Astrocyte (in vitro differentiated cells and primary cell): ENCODE measurements around the gene CD28. TPM values are rescaled to one million over a fixed set of nuclear protein-coding genes. Genes with fewer than 3 reads are reported as not detected.

ENCODE experiments used
- DNase-seq: peaks from one replicate; pipeline ENCODE4 v3.0.0-alpha.2; 2010; ENCODE audit warnings: low read depth
- FAIRE-seq: peaks from 2 replicates; lab custom pipeline; 2011; peaks lifted over from hg19 to GRCh38; lab: Jason Lieb, UNC
- H2AFZ ChIP-seq: 2 replicates; pipeline ENCODE4 v1.6.0; 2012; ENCODE audit warnings: low read depth, low read length, inconsistent platforms
- H3K27ac ChIP-seq: 2 replicates; pipeline ENCODE4 v1.5.1; 2011; ENCODE audit warnings: low read depth, low read length, inconsistent platforms
- H3K27me3 ChIP-seq: 2 replicates; pipeline ENCODE4 v1.6.0; 2011; ENCODE audit warnings: low read length, inconsistent platforms; ENCODE audit not compliant: insufficient read depth
- H3K36me3 ChIP-seq: 2 replicates; pipeline ENCODE4 v1.5.1; 2011; ENCODE audit warnings: low read length, inconsistent platforms; ENCODE audit not compliant: insufficient read depth
- H3K4me1 ChIP-seq: 2 replicates; pipeline ENCODE4 v1.5.1; 2011; ENCODE audit warnings: low read length, inconsistent platforms; ENCODE audit not compliant: insufficient read depth
- H3K4me2 ChIP-seq: 2 replicates; pipeline ENCODE4 v1.6.0; 2012; ENCODE audit warnings: low read length, inconsistent platforms
- H3K4me3 ChIP-seq: 2 replicates; pipeline ENCODE4 v1.5.1; 2011; ENCODE audit warnings: low read depth, mild to moderate bottlenecking, low read length, inconsistent platforms; ENCODE audit not compliant: insufficient read depth
- H3K79me2 ChIP-seq: 2 replicates; pipeline ENCODE4 v1.6.0; 2012; ENCODE audit warnings: mild to moderate bottlenecking, low read length, inconsistent platforms; ENCODE audit not compliant: insufficient read depth
- H3K9ac ChIP-seq: 2 replicates; pipeline ENCODE4 v1.6.0; 2012; ENCODE audit warnings: mild to moderate bottlenecking, low read length, inconsistent platforms
- H3K9me3 ChIP-seq: 2 replicates; pipeline ENCODE4 v1.5.1; 2012; ENCODE audit warnings: low read depth, mild to moderate bottlenecking, low read length, inconsistent platforms; ENCODE audit not compliant: insufficient read depth
- H4K20me1 ChIP-seq: 2 replicates; pipeline ENCODE4 v1.6.0; 2012; ENCODE audit warnings: low read length, inconsistent platforms; ENCODE audit not compliant: insufficient read depth
- H3K27ac Mint-ChIP-seq: one replicate; pipeline ENCODE4 v1.8.0; 2021; ENCODE audit warnings: mild to moderate bottlenecking, mixed read lengths; ENCODE audit not compliant: unreplicated experiment
- H3K27me3 Mint-ChIP-seq: one replicate; pipeline ENCODE4 v1.8.0; 2021; ENCODE audit warnings: low read depth, mixed read lengths; ENCODE audit not compliant: unreplicated experiment
- H3K36me3 Mint-ChIP-seq: one replicate; pipeline ENCODE4 v1.8.0; 2021; ENCODE audit warnings: low read depth, mixed read lengths; ENCODE audit not compliant: unreplicated experiment
- H3K4me1 Mint-ChIP-seq: one replicate; pipeline ENCODE4 v1.8.0; 2021; ENCODE audit warnings: low read depth, mixed read lengths; ENCODE audit not compliant: unreplicated experiment
- H3K4me3 Mint-ChIP-seq: one replicate; pipeline ENCODE4 v1.8.0; 2021; ENCODE audit warnings: mild to moderate bottlenecking, moderate library complexity, mixed read lengths; ENCODE audit not compliant: unreplicated experiment
- H3K9me3 Mint-ChIP-seq: one replicate; pipeline ENCODE4 v1.8.0; 2021; ENCODE audit warnings: mild to moderate bottlenecking, mixed read lengths; ENCODE audit not compliant: unreplicated experiment
- CTCF ChIP-seq: IDR thresholded peaks from 2 replicates; pipeline ENCODE4 v1.5.1; 2011; ENCODE audit warnings: low read depth, mild to moderate bottlenecking, inconsistent platforms, low read length, moderate library complexity; ENCODE audit not compliant: insufficient read depth
- EZH2 ChIP-seq: IDR thresholded peaks from 2 replicates; pipeline ENCODE4 v1.6.1; 2012; ENCODE audit warnings: mild to moderate bottlenecking, low read length, inconsistent platforms; ENCODE audit not compliant: insufficient read depth
- total RNA-seq: library from RNA; stranded (reverse); gene quantifications from 2 replicates; pipeline ENCODE4 v1.2.1, GENCODE V29; 2021

Gene CD28
- total RNA-seq, 1 donor from 2014 or later = not detected

GRCh38 chr2:203661279-203661908, 45.0 kb upstream of the CD28 start:
- Histone ChIP-seq H3K4me1 (no peaks in the 10 kb centered on the region), H2AFZ (peak overlapping the region; percentile 6), H3K27me3 (no peaks in the 10 kb centered on the region), H3K79me2 (no peaks in the 10 kb centered on the region), H3K9me3 (no peaks in the 10 kb centered on the region), H3K9ac (no peak overlapping the region), H3K36me3 (no peaks in the 10 kb centered on the region), H3K27ac (no peak overlapping the region), H4K20me1 (no peaks in the 10 kb centered on the region), H3K4me2 (no peak overlapping the region), H3K4me3 (no peak overlapping the region)
- no peak overlapping the region for H3K4me3 Mint-ChIP-seq
- no peaks in the 10 kb centered on the region for H3K36me3 Mint-ChIP-seq
- no peak for DNase-seq
- no peaks in the 10 kb centered on the region for H3K27me3 Mint-ChIP-seq
- peaks cover 2% of the 10 kb centered on the region for H3K9me3 Mint-ChIP-seq
- H3K4me1 Mint-ChIP-seq = peaks cover 13% of the 10 kb centered on the region
- no peak overlapping the region for H3K27ac Mint-ChIP-seq
- no peak for TF ChIP-seq EZH2
- TF ChIP-seq CTCF = no peak
- FAIRE-seq = no peak

- FAIRE-seq = no peak
- TF ChIP-seq CTCF = no peak
- TF ChIP-seq EZH2 = no peak
- no peak for DNase-seq
- no peaks in the 10 kb centered on the region for H3K27me3 ChIP-seq
- Mint-ChIP-seq H3K27ac (no peak overlapping the region), H3K4me3 (no peak overlapping the region), H3K4me1 (peaks cover 13% of the 10 kb centered on the region), H3K9me3 (peaks cover 2% of the 10 kb centered on the region), H3K27me3 (no peaks in the 10 kb centered on the region), H3K36me3 (no peaks in the 10 kb centered on the region)
- H3K4me1 ChIP-seq = no peaks in the 10 kb centered on the region
- no peak overlapping the region for H3K27ac ChIP-seq
- H3K36me3 ChIP-seq = no peaks in the 10 kb centered on the region
- no peak overlapping the region for H3K4me2 ChIP-seq
- no peaks in the 10 kb centered on the region for H3K79me2 ChIP-seq
- H3K4me3 ChIP-seq = no peak overlapping the region
- H4K20me1 ChIP-seq = no peaks in the 10 kb centered on the region
- no peak overlapping the region for H3K9ac ChIP-seq
- no peaks in the 10 kb centered on the region for H3K9me3 ChIP-seq
- no peak overlapping the region for H2AFZ ChIP-seq
Measured at GRCh38 chr2:203662487-203662886, 44.0 kb upstream of the CD28 start.

- no peak overlapping the region for H3K4me2 ChIP-seq
- FAIRE-seq (no peak), DNase-seq (no peak)
- Mint-ChIP-seq H3K4me3 (no peak overlapping the region), H3K4me1 (peaks cover 13% of the 10 kb centered on the region), H3K27ac (no peak overlapping the region), H3K36me3 (no peaks in the 10 kb centered on the region), H3K27me3 (no peaks in the 10 kb centered on the region), H3K9me3 (peaks cover 2% of the 10 kb centered on the region)
- no peaks in the 10 kb centered on the region for H4K20me1 ChIP-seq
- no peak overlapping the region for H3K27ac ChIP-seq
- no peak overlapping the region for H3K4me3 ChIP-seq
- H2AFZ ChIP-seq = no peak overlapping the region
- H3K27me3 ChIP-seq = no peaks in the 10 kb centered on the region
- no peak for TF ChIP-seq CTCF
- no peak for TF ChIP-seq EZH2
- no peaks in the 10 kb centered on the region for H3K9me3 ChIP-seq
- H3K9ac ChIP-seq = no peak overlapping the region
- no peaks in the 10 kb centered on the region for H3K36me3 ChIP-seq
- no peaks in the 10 kb centered on the region for H3K79me2 ChIP-seq
- no peaks in the 10 kb centered on the region for H3K4me1 ChIP-seq
Measured at GRCh38 chr2:203662951-203663350, 43.5 kb upstream of the CD28 start.
